OCI-LY3 (cell line): ENCODE data around the gene IQSEC1.

Experiments
- H2AFZ ChIP-seq: fragments of 200-600, 300-600 bp; shearing (Covaris generic); 2 replicates; pipeline ENCODE4 v1.6.0; 2014; ENCODE audit warnings: antibody characterized with exemption, low read depth, low read length
- H3K27ac ChIP-seq: fragments of 200-600, 300-600 bp; sonication (generic); 2 replicates; pipeline ENCODE4 v1.5.1; 2014; ENCODE audit warnings: mild to moderate bottlenecking, low read length, moderate library complexity, mixed read lengths
- H3K27me3 ChIP-seq: fragments of 200-600, 300-600 bp; sonication (generic); 2 replicates; pipeline ENCODE4 v1.6.1; 2014; ENCODE audit warnings: low read depth, low read length, mixed read lengths
- H3K36me3 ChIP-seq: fragments of 200-600, 300-600 bp; sonication (generic); replicated peaks from 2 replicates; pipeline ENCODE3; 2014; ENCODE audit warnings: low read depth, low read length, mixed read lengths
- H3K4me1 ChIP-seq: fragments of 300-600, 200-600 bp; sonication (generic); 2 replicates; pipeline ENCODE4 v1.6.1; 2014; ENCODE audit warnings: low read length, mixed read lengths
- H3K4me2 ChIP-seq: fragments of 200-600, 300-600 bp; sonication (generic); 2 replicates; pipeline ENCODE4 v1.6.1; 2014; ENCODE audit warnings: low read length, mixed read lengths
- H3K4me3 ChIP-seq: fragments of 300-600, 200-600 bp; sonication (generic); 2 replicates; pipeline ENCODE4 v1.5.1; 2014; ENCODE audit warnings: antibody characterized with exemption, mild to moderate bottlenecking, low read length, moderate library complexity
- H3K79me2 ChIP-seq: fragments of 300-600, 200-600 bp; shearing (Covaris generic); 2 replicates; pipeline ENCODE4 v1.6.1; 2014; ENCODE audit warnings: mild to moderate bottlenecking, low read length, mixed read lengths
- H3K9ac ChIP-seq: fragments of 300-600, 200-600 bp; shearing (Covaris generic); 2 replicates; pipeline ENCODE4 v1.6.0; 2014; ENCODE audit warnings: mild to moderate bottlenecking, low read length, moderate library complexity
- H3K9me3 ChIP-seq: fragments of 200-600, 300-600 bp; shearing (Covaris generic); 2 replicates; pipeline ENCODE4 v1.6.1; 2014; ENCODE audit warnings: low read length, mixed read lengths; ENCODE audit not compliant: insufficient read depth
- H4K20me1 ChIP-seq: fragments of 200-600, 300-600 bp; sonication (generic); 2 replicates; pipeline ENCODE4 v1.6.1; 2016; ENCODE audit warnings: low read length, mixed read lengths; ENCODE audit not compliant: insufficient read depth
- EZH2phosphoT487 ChIP-seq: fragments of 200-600 bp; shearing (Covaris generic); IDR thresholded peaks from 2 replicates; pipeline ENCODE4 v1.6.1; 2018; ENCODE audit warnings: antibody characterized with exemption, mixed run types, low read depth
- TF ChIP-seq, protein P1 (sequence below): fragments of 200-600, 300-600 bp; sonication (generic); IDR thresholded peaks from 2 replicates; pipeline ENCODE4 v1.5.1; 2014; ENCODE audit warnings: antibody characterized with exemption, low read length, low read depth

Gene IQSEC1

DNA sequence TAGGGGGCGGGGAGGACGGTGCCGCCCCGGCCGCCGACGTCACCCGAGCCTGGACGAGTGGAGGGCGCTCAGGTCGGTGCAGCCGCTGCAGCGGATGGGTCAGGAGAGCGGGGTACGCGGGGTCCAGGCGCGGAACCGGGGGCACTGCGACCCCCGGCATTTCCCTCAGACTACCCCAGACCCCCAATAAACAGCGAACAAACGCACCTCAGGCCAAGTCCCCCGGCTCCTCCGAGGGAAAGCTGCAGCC, 78.9 kb downstream of the IQSEC1 start:
- H3K4me2 ChIP-seq, result peak overlapping the region; percentile 99
- no peak for TF ChIP-seq EZH2phosphoT487
- TF ChIP-seq, protein P1, sequence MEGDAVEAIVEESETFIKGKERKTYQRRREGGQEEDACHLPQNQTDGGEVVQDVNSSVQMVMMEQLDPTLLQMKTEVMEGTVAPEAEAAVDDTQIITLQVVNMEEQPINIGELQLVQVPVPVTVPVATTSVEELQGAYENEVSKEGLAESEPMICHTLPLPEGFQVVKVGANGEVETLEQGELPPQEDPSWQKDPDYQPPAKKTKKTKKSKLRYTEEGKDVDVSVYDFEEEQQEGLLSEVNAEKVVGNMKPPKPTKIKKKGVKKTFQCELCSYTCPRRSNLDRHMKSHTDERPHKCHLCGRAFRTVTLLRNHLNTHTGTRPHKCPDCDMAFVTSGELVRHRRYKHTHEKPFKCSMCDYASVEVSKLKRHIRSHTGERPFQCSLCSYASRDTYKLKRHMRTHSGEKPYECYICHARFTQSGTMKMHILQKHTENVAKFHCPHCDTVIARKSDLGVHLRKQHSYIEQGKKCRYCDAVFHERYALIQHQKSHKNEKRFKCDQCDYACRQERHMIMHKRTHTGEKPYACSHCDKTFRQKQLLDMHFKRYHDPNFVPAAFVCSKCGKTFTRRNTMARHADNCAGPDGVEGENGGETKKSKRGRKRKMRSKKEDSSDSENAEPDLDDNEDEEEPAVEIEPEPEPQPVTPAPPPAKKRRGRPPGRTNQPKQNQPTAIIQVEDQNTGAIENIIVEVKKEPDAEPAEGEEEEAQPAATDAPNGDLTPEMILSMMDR, result no peak
- H3K79me2 ChIP-seq, result peaks cover 99% of the 10 kb centered on the region
- peaks cover 46% of the 10 kb centered on the region for H3K36me3 ChIP-seq
- peak overlapping the region; percentile 82 for H3K9ac ChIP-seq
- peak overlapping the region; percentile 49; the same call in 1 of the 2 replicates for H3K27ac ChIP-seq
- H2AFZ ChIP-seq, result no peak overlapping the region
- peaks cover 93% of the 10 kb centered on the region for H4K20me1 ChIP-seq
- H3K9me3 ChIP-seq, result no peaks in the 10 kb centered on the region
- H3K27me3 ChIP-seq, result no peaks in the 10 kb centered on the region
- H3K4me1 ChIP-seq, result peaks cover 49% of the 10 kb centered on the region
- H3K4me3 ChIP-seq, result peak overlapping the region; percentile 90

DNA sequence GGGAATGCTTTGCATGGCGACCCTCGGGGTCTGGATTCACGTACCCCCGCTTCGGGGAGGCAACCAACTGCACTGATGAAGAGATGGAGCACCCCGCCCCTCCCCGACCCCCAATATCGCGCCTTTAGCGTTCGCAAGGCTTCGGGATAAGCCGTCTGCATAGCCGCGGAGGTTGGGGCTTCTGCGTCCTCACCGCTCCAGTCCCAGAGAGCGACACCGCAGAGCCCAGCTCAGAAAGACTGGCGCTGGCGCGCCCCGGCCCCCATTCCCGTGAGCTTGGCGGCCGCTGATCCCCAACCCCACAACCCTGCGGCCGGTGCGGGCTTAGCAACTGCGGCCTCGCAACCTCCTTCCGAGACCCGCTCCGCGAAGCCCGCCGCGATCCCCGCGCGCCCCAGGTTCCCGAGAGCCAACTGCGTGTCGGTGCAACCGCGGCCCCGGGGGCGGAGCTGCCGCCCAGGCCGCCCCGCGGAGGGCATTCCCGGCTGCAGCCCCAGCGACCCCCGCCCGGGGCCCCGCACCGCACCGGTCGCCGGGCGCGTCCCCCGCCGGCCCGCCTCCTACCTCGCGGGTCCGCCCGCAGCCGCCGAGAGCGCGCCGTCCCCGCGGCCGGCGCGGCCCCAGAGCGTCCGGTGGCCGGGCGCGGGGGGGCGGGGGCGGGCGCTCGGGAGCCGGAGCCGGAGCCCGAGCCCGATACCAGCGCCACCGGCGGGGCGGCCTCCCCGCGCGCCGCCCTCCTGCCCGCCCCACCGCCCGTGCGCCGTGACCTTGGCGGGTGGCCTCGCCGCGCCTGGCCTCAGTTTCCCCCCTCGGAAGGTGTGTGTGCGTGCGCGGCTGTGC, 79.5 kb downstream of the IQSEC1 start:
- H3K79me2 ChIP-seq, result peaks cover 99% of the 10 kb centered on the region
- peak overlapping the region; percentile 90 for H3K4me3 ChIP-seq
- TF ChIP-seq, protein P1, result no peak
- TF ChIP-seq EZH2phosphoT487, result no peak
- H4K20me1 ChIP-seq, result peaks cover 93% of the 10 kb centered on the region
- H3K36me3 ChIP-seq, result peaks cover 45% of the 10 kb centered on the region
- no peak overlapping the region for H3K27ac ChIP-seq
- peaks cover 44% of the 10 kb centered on the region for H3K4me1 ChIP-seq
- peak overlapping the region; percentile 99 for H3K4me2 ChIP-seq
- H3K9ac ChIP-seq, result peak overlapping the region; percentile 82
- no peaks in the 10 kb centered on the region for H3K9me3 ChIP-seq
- no peaks in the 10 kb centered on the region for H3K27me3 ChIP-seq
- H2AFZ ChIP-seq, result no peak overlapping the region

DNA sequence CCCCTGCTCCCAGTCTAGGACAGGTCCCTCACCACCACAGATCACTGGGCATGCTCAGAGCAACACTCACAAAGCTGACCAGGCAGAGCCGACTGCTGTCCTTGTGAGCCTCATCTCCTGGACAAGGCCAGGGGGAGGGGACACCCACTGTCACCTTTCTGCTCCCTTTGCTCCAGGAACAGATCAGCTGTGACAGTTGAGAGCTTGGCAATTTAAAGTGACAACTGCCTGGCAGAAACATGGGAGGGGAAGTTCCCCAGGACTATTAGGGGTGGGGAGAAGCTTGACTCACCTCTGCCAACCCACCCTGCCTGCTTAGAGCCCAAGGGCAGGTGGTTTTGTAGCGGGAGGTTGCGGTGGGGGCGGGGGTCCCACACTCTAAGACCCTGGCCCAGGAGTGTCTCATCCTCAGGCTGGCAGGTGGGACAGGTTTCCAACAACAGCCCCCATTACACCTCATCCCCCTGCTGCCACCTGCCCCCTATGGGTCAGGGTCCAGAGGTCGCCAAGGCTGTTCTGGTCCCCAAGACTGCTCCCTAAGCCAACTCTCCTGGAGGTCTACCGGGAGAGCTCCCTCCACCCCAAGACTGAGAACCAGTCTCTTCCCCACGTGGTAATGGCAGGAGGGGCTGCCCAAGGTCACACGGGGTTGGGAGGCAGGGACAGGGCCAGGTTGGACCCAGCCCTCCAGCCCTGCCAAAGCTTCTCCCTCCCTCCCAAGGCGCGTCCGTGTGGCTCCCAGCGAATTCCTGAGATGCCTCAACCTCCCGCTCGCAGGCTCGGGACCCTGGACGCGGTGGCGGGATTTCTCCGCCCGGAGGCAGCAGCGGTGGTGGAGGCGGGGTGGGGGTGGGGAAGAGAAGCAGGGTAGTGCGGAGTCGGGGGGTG, 80.4 kb downstream of the IQSEC1 start:
- H3K27ac ChIP-seq, result no peak overlapping the region
- peaks cover 94% of the 10 kb centered on the region for H4K20me1 ChIP-seq
- peaks cover 42% of the 10 kb centered on the region for H3K4me1 ChIP-seq
- no peaks in the 10 kb centered on the region for H3K27me3 ChIP-seq
- H3K36me3 ChIP-seq, result peaks cover 43% of the 10 kb centered on the region
- peak overlapping the region; percentile 66 for H3K4me3 ChIP-seq
- TF ChIP-seq EZH2phosphoT487, result no peak
- TF ChIP-seq, protein P1, result peak; percentile 9; the same call in 1 of the 2 replicates
- peaks cover 99% of the 10 kb centered on the region for H3K79me2 ChIP-seq
- H3K9ac ChIP-seq, result no peak overlapping the region
- no peaks in the 10 kb centered on the region for H3K9me3 ChIP-seq
- H2AFZ ChIP-seq, result no peak overlapping the region
- peak overlapping the region; percentile 72 for H3K4me2 ChIP-seq

DNA sequence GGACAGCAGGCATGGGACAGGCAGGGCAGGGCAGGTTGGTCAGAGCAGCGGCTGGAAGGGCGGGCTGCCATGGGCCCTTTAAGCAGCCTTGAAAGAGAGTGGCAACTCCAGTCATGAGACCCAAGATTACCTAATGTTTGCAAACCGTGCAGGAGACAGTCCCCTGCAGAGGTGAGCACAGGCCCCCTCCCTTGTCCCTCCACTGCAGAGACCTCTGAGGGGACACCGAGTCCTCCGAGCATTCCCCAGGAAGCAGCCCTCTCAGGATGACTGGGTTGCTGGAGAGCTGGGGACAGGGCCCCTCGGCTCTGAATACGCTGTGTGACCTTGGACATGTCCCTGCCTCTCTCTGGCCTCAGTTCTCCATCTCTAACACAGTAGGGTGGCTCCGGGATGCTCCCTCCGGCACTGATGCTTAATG, 81.4 kb downstream of the IQSEC1 start:
- Histone ChIP-seq H2AFZ (no peak overlapping the region), H3K27me3 (no peaks in the 10 kb centered on the region), H3K36me3 (peaks cover 43% of the 10 kb centered on the region), H3K4me1 (peaks cover 34% of the 10 kb centered on the region), H3K4me3 (no peak overlapping the region), H3K27ac (no peak overlapping the region), H4K20me1 (peaks cover 94% of the 10 kb centered on the region), H3K9ac (no peak overlapping the region), H3K4me2 (no peak overlapping the region), H3K79me2 (peaks cover 99% of the 10 kb centered on the region), H3K9me3 (no peaks in the 10 kb centered on the region)
- TF ChIP-seq, protein P1, result no peak
- no peak for TF ChIP-seq EZH2phosphoT487
